Measurements from ENCODE around the gene BCAT1.

Gene BCAT1

DNA sequence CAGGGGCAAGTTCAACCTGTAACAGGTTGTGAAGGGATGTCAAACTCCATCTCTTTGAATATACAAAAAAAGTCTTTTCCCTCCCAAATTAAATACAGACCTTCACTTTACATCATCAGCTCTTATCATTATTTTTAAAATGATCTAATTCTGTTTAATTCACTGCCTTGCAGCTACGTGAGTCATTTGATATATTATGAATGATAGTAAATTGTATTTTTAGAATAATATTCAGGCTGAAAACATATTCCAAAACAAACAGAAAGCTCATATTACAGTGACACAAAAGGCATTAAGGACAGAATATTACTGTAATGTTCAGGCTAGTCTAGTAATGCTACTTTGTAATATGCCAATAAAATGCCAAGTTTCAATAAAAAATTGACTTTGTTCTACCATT lies 53.3 kb downstream of the BCAT1 start:
- Histone ChIP-seq H3K4me3 (ENCODE audit: low read length) (no peak overlapping the region), H3K27me3 (ENCODE audit: insufficient read depth, low read length) (no peaks in the 10 kb centered on the region), H3K9me3 (ENCODE audit: insufficient read depth, low read depth, low read length) (no peaks in the 10 kb centered on the region), H3K27ac (ENCODE audit: low read length) (no peak overlapping the region), H3K9ac (ENCODE audit: low read depth, low read length) (no peak overlapping the region), H3K36me3 (ENCODE audit: insufficient read depth, low read depth, low read length) (peaks cover 81% of the 10 kb centered on the region), H3K4me1 (ENCODE audit: insufficient read depth, low read length) (no peaks in the 10 kb centered on the region)

DNA sequence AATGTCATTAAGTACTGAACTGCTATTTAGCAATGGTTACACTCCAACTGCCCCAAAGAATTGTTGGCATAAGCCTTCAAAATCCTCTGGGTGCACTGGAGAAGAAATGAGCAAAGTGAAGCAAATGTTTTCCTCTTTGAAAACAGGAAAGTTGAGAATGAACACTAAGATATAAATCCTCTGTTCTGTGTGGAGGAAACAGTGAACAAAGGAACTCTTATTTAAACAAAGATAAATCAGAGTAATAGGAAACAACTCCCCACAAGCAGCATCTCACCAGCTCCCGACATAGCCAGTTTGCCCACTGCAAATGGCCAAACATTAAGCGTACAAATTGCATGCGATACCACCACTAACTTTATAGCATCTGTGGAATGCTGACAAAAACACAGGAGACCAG lies 54.0 kb downstream of the BCAT1 start:
- Histone ChIP-seq H3K27ac (ENCODE audit: low read length) (no peak overlapping the region), H3K4me3 (ENCODE audit: low read length) (no peak overlapping the region), H3K9me3 (ENCODE audit: insufficient read depth, low read depth, low read length) (no peaks in the 10 kb centered on the region), H3K27me3 (ENCODE audit: insufficient read depth, low read length) (no peaks in the 10 kb centered on the region), H3K4me1 (ENCODE audit: insufficient read depth, low read length) (no peaks in the 10 kb centered on the region), H3K9ac (ENCODE audit: low read depth, low read length) (no peak overlapping the region), H3K36me3 (ENCODE audit: insufficient read depth, low read depth, low read length) (peaks cover 79% of the 10 kb centered on the region)

DNA sequence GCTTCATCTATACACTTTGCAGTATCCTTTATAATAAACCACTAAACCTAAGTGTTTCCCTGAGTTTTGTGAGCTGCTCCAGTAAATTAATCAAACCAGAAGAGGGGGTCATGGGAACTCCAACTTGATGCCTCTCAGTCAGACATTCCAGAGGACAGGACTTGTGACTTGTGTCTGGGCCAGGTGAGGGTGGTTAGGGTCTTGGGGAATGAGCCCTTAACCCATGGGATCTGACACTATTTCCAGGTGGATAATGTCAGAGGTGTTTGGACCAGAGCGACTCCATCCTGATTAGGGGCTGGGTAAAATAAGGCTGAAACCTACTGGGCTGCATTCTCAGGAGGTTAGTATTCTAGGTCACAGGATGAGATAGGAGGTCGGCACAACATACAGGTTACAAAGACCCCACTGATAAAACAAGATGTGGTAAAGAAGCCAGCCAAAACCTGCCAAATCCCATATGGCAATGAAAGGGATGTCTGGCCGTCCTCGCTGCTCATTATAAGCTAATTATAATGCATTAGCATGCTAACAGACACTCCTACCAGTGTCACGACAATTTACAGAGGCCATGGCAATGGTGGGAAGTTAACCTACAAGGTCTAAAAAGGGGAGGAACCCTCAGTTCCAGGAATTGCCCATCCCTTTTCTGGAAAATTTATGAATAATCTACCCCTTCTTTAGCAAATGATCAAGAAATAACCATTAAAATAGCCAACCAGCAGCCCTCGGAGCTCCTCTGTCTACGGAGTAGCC lies 58.7 kb downstream of the BCAT1 start:
- Histone ChIP-seq H3K36me3 (ENCODE audit: insufficient read depth, low read depth, low read length) (peaks cover 66% of the 10 kb centered on the region), H3K27me3 (ENCODE audit: insufficient read depth, low read length) (no peaks in the 10 kb centered on the region), H3K9ac (ENCODE audit: low read depth, low read length) (no peak overlapping the region), H3K4me1 (ENCODE audit: insufficient read depth, low read length) (no peaks in the 10 kb centered on the region), H3K9me3 (ENCODE audit: insufficient read depth, low read depth, low read length) (no peaks in the 10 kb centered on the region), H3K27ac (ENCODE audit: low read length) (no peak overlapping the region), H3K4me3 (ENCODE audit: low read length) (no peak overlapping the region)

DNA sequence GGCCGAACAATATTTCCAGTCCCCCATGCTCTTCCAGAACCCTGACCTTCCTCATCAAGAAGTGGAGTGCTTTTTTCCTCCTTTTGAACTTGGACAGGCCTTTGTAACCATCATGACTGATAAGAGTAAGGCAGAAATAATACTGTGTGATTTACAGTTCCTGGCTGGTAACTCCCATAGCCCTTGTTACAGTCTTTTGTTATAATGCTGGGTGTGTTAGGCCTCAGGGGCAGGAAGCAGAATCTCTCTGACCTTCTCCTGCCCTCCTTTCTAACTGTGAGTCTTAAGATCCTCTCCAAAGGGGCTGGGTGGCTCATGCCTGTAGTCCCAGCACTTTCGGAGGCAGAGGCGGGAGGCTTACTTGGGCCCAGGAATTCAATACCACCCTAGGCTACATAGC lies 59.5 kb downstream of the BCAT1 start:
- H3K4me1 ChIP-seq (ENCODE audit: insufficient read depth, low read length), result no peaks in the 10 kb centered on the region
- no peaks in the 10 kb centered on the region for H3K27me3 ChIP-seq (ENCODE audit: insufficient read depth, low read length)
- no peaks in the 10 kb centered on the region for H3K9me3 ChIP-seq (ENCODE audit: insufficient read depth, low read depth, low read length)
- no peak overlapping the region for H3K4me3 ChIP-seq (ENCODE audit: low read length)
- peaks cover 60% of the 10 kb centered on the region for H3K36me3 ChIP-seq (ENCODE audit: insufficient read depth, low read depth, low read length)
- no peak overlapping the region for H3K27ac ChIP-seq (ENCODE audit: low read length)
- no peak overlapping the region for H3K9ac ChIP-seq (ENCODE audit: low read depth, low read length)

DNA sequence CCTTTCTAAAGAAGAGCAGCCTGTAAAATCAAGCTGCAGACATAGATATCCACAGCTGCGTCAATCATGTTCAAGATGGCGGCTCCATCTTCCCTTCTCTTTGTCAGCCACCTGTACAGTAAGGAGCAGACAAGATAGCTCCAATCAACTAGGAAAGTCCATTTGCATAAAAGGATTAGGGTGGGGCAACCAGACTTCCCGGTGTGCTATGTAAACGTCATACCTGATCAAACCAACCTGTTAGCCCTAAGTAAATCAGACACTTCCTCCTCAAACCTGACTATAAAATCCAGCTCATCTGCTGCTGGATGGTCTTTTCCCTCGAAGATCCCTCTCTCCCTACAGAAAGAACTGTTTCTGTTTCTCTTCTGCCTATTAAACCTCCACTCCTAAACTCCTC lies 60.1 kb downstream of the BCAT1 start:
- Histone ChIP-seq H3K9me3 (ENCODE audit: insufficient read depth, low read depth, low read length) (no peaks in the 10 kb centered on the region), H3K9ac (ENCODE audit: low read depth, low read length) (no peak overlapping the region), H3K4me3 (ENCODE audit: low read length) (no peak overlapping the region), H3K27ac (ENCODE audit: low read length) (no peak overlapping the region), H3K27me3 (ENCODE audit: insufficient read depth, low read length) (no peaks in the 10 kb centered on the region), H3K36me3 (ENCODE audit: insufficient read depth, low read depth, low read length) (peaks cover 60% of the 10 kb centered on the region), H3K4me1 (ENCODE audit: insufficient read depth, low read length) (no peaks in the 10 kb centered on the region)

GRCh38 chr12:24884911-24885310 lies 64.0 kb downstream of the BCAT1 start:
- Histone ChIP-seq H3K4me1 (ENCODE audit: insufficient read depth, low read length) (no peaks in the 10 kb centered on the region), H3K27me3 (ENCODE audit: insufficient read depth, low read length) (no peaks in the 10 kb centered on the region), H3K9ac (ENCODE audit: low read depth, low read length) (no peak overlapping the region), H3K27ac (ENCODE audit: low read length) (no peak overlapping the region), H3K36me3 (ENCODE audit: insufficient read depth, low read depth, low read length) (peaks cover 58% of the 10 kb centered on the region), H3K9me3 (ENCODE audit: insufficient read depth, low read depth, low read length) (no peaks in the 10 kb centered on the region), H3K4me3 (ENCODE audit: low read length) (no peak overlapping the region)

DNA sequence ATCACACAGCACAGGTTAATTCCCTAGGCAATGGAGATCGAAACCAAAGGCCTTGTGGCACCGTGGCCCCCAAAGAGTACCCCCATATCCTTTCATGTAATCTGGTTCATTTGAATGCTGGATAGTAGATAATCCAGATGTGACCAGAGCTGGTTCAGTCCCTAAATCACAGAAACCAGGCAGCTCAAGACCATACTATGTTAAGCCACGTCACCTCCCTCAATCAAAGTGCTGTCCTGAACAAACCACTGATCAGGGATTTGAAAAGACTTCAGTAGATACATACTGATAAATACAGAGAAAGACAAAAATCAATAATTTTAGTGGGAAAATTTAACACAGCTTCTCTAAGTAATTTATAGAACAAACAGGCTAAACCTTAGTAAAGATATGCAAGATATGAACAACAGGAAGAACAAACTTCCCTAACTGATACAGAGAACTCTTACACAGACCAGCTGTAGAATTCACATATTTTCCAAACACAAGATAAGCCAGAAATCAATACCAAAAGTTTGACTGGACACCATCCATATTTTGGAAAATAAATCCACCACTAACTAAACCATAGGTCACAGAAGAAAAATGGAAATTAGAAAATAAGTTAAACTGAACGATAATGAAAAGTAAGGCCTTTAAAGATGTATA lies 67.1 kb downstream of the BCAT1 start:
- Histone ChIP-seq H3K27me3 (ENCODE audit: insufficient read depth, low read length) (no peaks in the 10 kb centered on the region), H3K36me3 (ENCODE audit: insufficient read depth, low read depth, low read length) (peaks cover 73% of the 10 kb centered on the region), H3K9me3 (ENCODE audit: insufficient read depth, low read depth, low read length) (no peaks in the 10 kb centered on the region), H3K9ac (ENCODE audit: low read depth, low read length) (no peak overlapping the region), H3K27ac (ENCODE audit: low read length) (no peak overlapping the region), H3K4me1 (ENCODE audit: insufficient read depth, low read length) (no peaks in the 10 kb centered on the region), H3K4me3 (ENCODE audit: low read length) (no peak overlapping the region)

GRCh38 chr12:24881227-24881626 lies 67.7 kb downstream of the BCAT1 start:
- Histone ChIP-seq H3K9me3 (ENCODE audit: insufficient read depth, low read depth, low read length) (no peaks in the 10 kb centered on the region), H3K27ac (ENCODE audit: low read length) (no peak overlapping the region), H3K4me1 (ENCODE audit: insufficient read depth, low read length) (no peaks in the 10 kb centered on the region), H3K4me3 (ENCODE audit: low read length) (no peak overlapping the region), H3K27me3 (ENCODE audit: insufficient read depth, low read length) (no peaks in the 10 kb centered on the region), H3K9ac (ENCODE audit: low read depth, low read length) (no peak overlapping the region), H3K36me3 (ENCODE audit: insufficient read depth, low read depth, low read length) (peaks cover 79% of the 10 kb centered on the region)

DNA sequence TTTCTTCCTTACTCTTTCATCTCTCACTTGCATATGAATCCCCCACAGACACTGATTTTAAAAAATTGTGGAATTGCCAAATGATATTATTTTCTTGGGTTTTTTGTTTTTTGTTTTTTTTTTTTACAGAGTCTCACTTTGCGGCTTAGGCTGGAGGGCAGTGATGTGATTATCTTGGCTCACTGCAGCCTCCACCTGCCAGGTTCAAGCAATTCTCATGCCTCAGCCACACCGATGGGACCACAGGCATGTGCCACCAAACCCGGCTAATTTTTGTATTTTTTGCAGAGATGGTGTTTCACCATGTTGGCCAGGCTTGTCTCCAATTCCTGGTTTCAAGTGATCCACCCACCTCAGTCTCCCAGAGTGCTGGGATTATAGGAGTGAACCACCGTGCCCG lies 68.2 kb downstream of the BCAT1 start:
- peaks cover 84% of the 10 kb centered on the region for H3K36me3 ChIP-seq (ENCODE audit: insufficient read depth, low read depth, low read length)

DNA sequence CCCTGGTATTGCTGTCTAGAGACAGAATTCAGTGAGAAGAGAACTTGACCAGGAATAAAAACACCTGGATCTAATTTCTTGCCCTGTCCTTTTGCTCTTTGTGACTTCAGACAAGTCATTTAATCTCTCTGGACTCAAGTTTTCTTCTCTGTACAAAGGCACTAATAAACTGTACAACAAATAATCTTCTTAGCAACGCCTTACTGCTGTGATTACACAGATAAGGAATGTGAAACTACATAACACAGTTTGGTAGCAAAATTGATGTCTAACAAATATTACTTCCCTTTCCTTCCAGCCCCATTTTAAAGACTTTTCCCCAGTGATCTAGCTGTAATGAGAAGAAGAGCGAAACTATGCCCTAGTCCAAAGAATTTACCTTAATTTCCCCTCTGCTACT lies 69.3 kb downstream of the BCAT1 start:
- no peaks in the 10 kb centered on the region for H3K27me3 ChIP-seq (ENCODE audit: insufficient read depth, low read length)
- no peaks in the 10 kb centered on the region for H3K4me1 ChIP-seq (ENCODE audit: insufficient read depth, low read length)
- no peak overlapping the region for H3K27ac ChIP-seq (ENCODE audit: low read length)
- no peaks in the 10 kb centered on the region for H3K9me3 ChIP-seq (ENCODE audit: insufficient read depth, low read depth, low read length)
- H3K9ac ChIP-seq (ENCODE audit: low read depth, low read length), result no peak overlapping the region
- H3K36me3 ChIP-seq (ENCODE audit: insufficient read depth, low read depth, low read length), result peaks cover 90% of the 10 kb centered on the region
- no peak overlapping the region for H3K4me3 ChIP-seq (ENCODE audit: low read length)

More for the DNA sequence above, 68.2 kb downstream of the BCAT1 start:
- H3K4me3 ChIP-seq (ENCODE audit: low read length), result no peak overlapping the region
- no peak overlapping the region for H3K27ac ChIP-seq (ENCODE audit: low read length)
- no peaks in the 10 kb centered on the region for H3K4me1 ChIP-seq (ENCODE audit: insufficient read depth, low read length)
- H3K9me3 ChIP-seq (ENCODE audit: insufficient read depth, low read depth, low read length), result no peaks in the 10 kb centered on the region
- H3K27me3 ChIP-seq (ENCODE audit: insufficient read depth, low read length), result no peaks in the 10 kb centered on the region
- H3K9ac ChIP-seq (ENCODE audit: low read depth, low read length), result no peak overlapping the region

GRCh38 chr12:24875014-24875413 lies 73.9 kb downstream of the BCAT1 start:
- H3K9ac ChIP-seq (ENCODE audit: low read depth, low read length), result no peak overlapping the region
- no peak overlapping the region for H3K4me3 ChIP-seq (ENCODE audit: low read length)
- no peaks in the 10 kb centered on the region for H3K9me3 ChIP-seq (ENCODE audit: insufficient read depth, low read depth, low read length)
- no peaks in the 10 kb centered on the region for H3K4me1 ChIP-seq (ENCODE audit: insufficient read depth, low read length)
- no peaks in the 10 kb centered on the region for H3K27me3 ChIP-seq (ENCODE audit: insufficient read depth, low read length)
- no peak overlapping the region for H3K27ac ChIP-seq (ENCODE audit: low read length)
- peaks cover 96% of the 10 kb centered on the region for H3K36me3 ChIP-seq (ENCODE audit: insufficient read depth, low read depth, low read length)

DNA sequence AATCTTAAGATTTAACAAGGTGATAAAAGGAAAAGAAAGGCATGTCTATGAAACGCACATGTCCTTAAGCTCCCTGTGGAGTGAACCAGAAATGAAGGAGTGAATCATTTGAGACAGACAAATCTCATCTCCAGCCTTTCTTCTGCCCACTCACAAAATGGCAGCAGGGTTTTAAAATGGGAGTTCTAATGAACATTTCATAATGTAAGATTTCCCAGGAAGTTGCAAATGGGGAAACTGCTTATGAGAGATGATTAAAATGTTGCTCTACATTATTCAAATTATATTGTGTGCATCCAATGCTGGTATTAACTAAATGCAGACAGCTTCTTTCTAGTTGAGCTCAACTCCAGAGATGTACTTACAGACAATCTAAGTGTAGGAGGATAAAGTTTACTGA lies 76.7 kb downstream of the BCAT1 start:
- no peak overlapping the region for H3K9ac ChIP-seq (ENCODE audit: low read depth, low read length)
- 0 out of 2 replicates have a peak, but pooled peaks cover 5% of the 10 kb centered on the region for H3K9me3 ChIP-seq (ENCODE audit: insufficient read depth, low read depth, low read length)
- no peak overlapping the region for H3K27ac ChIP-seq (ENCODE audit: low read length)
- no peaks in the 10 kb centered on the region for H3K27me3 ChIP-seq (ENCODE audit: insufficient read depth, low read length)
- H3K4me3 ChIP-seq (ENCODE audit: low read length), result no peak overlapping the region
- no peaks in the 10 kb centered on the region for H3K4me1 ChIP-seq (ENCODE audit: insufficient read depth, low read length)
- H3K36me3 ChIP-seq (ENCODE audit: insufficient read depth, low read depth, low read length), result peaks cover 94% of the 10 kb centered on the region
